NOMO-1 (cell line): Measurements from ENCODE around the gene KDSR.

Source experiments
- DNase-seq, 2 experiments: peaks; one replicate each; lab custom pipeline; 2025; ENCODE audit not compliant: unreplicated experiment in 2 of 2; lab: John Stamatoyannopoulos, UW

KDSR gene

GRCh38 chr18:63367053-63367953 lies at the start of gene KDSR:
TSS of gene KDSR (minus strand) at chr18:63367206. CDS start at chr18:63367118, 88 bp downstream.
- DNase-seq = peak; percentile 82 to 90

GRCh38 chr18:63412953-63413352 lies 45.9 kb upstream of the KDSR start:
- DNase-seq = no peak

GRCh38 chr18:63410792-63411191 lies 43.8 kb upstream of the KDSR start:
- no peak for DNase-seq

- no peak for DNase-seq
Observed at GRCh38 chr18:63409301-63409700, 42.3 kb upstream of the KDSR start.

- no peak for DNase-seq
Observed at GRCh38 chr18:63407734-63408133, 40.7 kb upstream of the KDSR start.

- no peak for DNase-seq
Observed at GRCh38 chr18:63405986-63406385, 39.0 kb upstream of the KDSR start.

- DNase-seq = no peak
Observed at GRCh38 chr18:63402246-63403162, 35.5 kb upstream of the KDSR start.

GRCh38 chr18:63399300-63399699 lies 32.3 kb upstream of the KDSR start:
- DNase-seq = no peak

- DNase-seq = no peak
Observed at GRCh38 chr18:63397349-63397748, 30.3 kb upstream of the KDSR start.

- no peak for DNase-seq
Observed at GRCh38 chr18:63395503-63395902, 28.5 kb upstream of the KDSR start.

GRCh38 chr18:63394954-63395353 lies 27.9 kb upstream of the KDSR start:
- DNase-seq = no peak

GRCh38 chr18:63387861-63388260 lies 20.9 kb upstream of the KDSR start:
- DNase-seq = no peak

- no peak for DNase-seq
Observed at GRCh38 chr18:63382843-63383242, 15.8 kb upstream of the KDSR start.

- DNase-seq = no peak
Observed at GRCh38 chr18:63379639-63379962, 12.6 kb upstream of the KDSR start.

- no peak for DNase-seq
Observed at GRCh38 chr18:63378919-63379638, 12.1 kb upstream of the KDSR start.

GRCh38 chr18:63377275-63377980 lies 10.4 kb upstream of the KDSR start:
- no peak for DNase-seq

GRCh38 chr18:63376538-63376937 lies 9.5 kb upstream of the KDSR start:
- peak in 1 of 2 experiments; percentile 21 for DNase-seq

GRCh38 chr18:63374540-63374939 lies 7.5 kb upstream of the KDSR start:
- DNase-seq = no peak

- no peak for DNase-seq
Observed at GRCh38 chr18:63373161-63373560, 6.2 kb upstream of the KDSR start.

GRCh38 chr18:63368611-63369010 lies 1.6 kb upstream of the KDSR start:
- no peak for DNase-seq
